ENCODE data around the gene UBALD2.
"Not testable (repeated sequence)": the region's sequence is repeated elsewhere in the genome, so short reads cannot be mapped to it uniquely, and the experiment has no call there.

UBALD2 gene

GRCh38 chr17:76246080-76247066, 18.8 kb upstream of the UBALD2 start:
- DNase-seq, result peak in 1 of 2 donors; percentile 16

- DNase-seq, result no peak
Observed at GRCh38 chr17:76247304-76247703, 17.8 kb upstream of the UBALD2 start.

- DNase-seq, result no peak
Observed at GRCh38 chr17:76248013-76248782, 16.9 kb upstream of the UBALD2 start.

GRCh38 chr17:76250141-76250540, 15.0 kb upstream of the UBALD2 start:
- no peak for DNase-seq

GRCh38 chr17:76251478-76252039, 13.6 kb upstream of the UBALD2 start:
- no peak for DNase-seq

GRCh38 chr17:76252040-76252954, 12.9 kb upstream of the UBALD2 start:
- no peak for DNase-seq

GRCh38 chr17:76252967-76253766, 12.0 kb upstream of the UBALD2 start:
- DNase-seq, result not testable (repeated sequence)

GRCh38 chr17:76253841-76254240, 11.3 kb upstream of the UBALD2 start:
- DNase-seq, result no peak

- no peak for DNase-seq
Observed at GRCh38 chr17:76254275-76254674, 10.9 kb upstream of the UBALD2 start.

- no peak for DNase-seq
Observed at GRCh38 chr17:76255801-76256429, 9.2 kb upstream of the UBALD2 start.

GRCh38 chr17:76256430-76257050, 8.6 kb upstream of the UBALD2 start:
- DNase-seq, result not testable (repeated sequence)

- no peak for DNase-seq
Observed at GRCh38 chr17:76260220-76260619, 4.9 kb upstream of the UBALD2 start.

GRCh38 chr17:76260669-76261068, 4.5 kb upstream of the UBALD2 start:
- no peak for DNase-seq

- no peak for DNase-seq
Observed at GRCh38 chr17:76261421-76262215, 3.5 kb upstream of the UBALD2 start.

GRCh38 chr17:76262732-76263344, 2.3 kb upstream of the UBALD2 start:
- DNase-seq, result no peak

- DNase-seq, result no peak
Observed at GRCh38 chr17:76263896-76264295, 1.3 kb upstream of the UBALD2 start.

GRCh38 chr17:76264425-76264754, 758 bp upstream of the UBALD2 start:
- DNase-seq, result no peak

GRCh38 chr17:76265624-76266243, 586 bp downstream of the UBALD2 start:
- DNase-seq, result peak in 1 of 2 donors; percentile 55

Measured in activated CD4-positive, alpha-beta T cell treated with anti-CD3 and anti-CD28 coated beads for 4 hours (primary cell).